Measurements from ENCODE around the gene C4B. TPM values are rescaled to one million over a fixed set of nuclear protein-coding genes. Genes with fewer than 3 reads are reported as not detected.

The C4B gene
- total RNA-seq, 2 experiments from 2014 or later, result 3.0 to 4.0 TPM

- peaks cover 34% of the 10 kb centered on the region for H3K4me1 Mint-ChIP-seq (ENCODE audit: low read depth)
- peaks cover 48% of the 10 kb centered on the region for H3K36me3 ChIP-seq (ENCODE audit: insufficient read depth, low read length)
- peak overlapping the region; percentile 100 for H3K4me3 Mint-ChIP-seq
- H3K27ac ChIP-seq (ENCODE audit: low read depth in 1 of 2, low read length in 2 of 2), result peak overlapping the region; percentile 99 to 100
- peaks cover 32% of the 10 kb centered on the region for H3K4me1 ChIP-seq (ENCODE audit: insufficient read depth, low read length)
- TF ChIP-seq, protein P1, sequence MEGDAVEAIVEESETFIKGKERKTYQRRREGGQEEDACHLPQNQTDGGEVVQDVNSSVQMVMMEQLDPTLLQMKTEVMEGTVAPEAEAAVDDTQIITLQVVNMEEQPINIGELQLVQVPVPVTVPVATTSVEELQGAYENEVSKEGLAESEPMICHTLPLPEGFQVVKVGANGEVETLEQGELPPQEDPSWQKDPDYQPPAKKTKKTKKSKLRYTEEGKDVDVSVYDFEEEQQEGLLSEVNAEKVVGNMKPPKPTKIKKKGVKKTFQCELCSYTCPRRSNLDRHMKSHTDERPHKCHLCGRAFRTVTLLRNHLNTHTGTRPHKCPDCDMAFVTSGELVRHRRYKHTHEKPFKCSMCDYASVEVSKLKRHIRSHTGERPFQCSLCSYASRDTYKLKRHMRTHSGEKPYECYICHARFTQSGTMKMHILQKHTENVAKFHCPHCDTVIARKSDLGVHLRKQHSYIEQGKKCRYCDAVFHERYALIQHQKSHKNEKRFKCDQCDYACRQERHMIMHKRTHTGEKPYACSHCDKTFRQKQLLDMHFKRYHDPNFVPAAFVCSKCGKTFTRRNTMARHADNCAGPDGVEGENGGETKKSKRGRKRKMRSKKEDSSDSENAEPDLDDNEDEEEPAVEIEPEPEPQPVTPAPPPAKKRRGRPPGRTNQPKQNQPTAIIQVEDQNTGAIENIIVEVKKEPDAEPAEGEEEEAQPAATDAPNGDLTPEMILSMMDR (IDR thresholded peaks at IDR 0.05), result no peak
- ChIA-PET POLR2A (interaction anchor here (0.5 to 6.7 kb wide), 9 partner anchors 13 to 550 kb away, joined by 3 to 102 read pairs (median 5); partner anchors contain the start of genes DDX39B, EHMT2, GPANK1 and GPSM3), CTCF (interaction anchor here (0.6 kb wide), 1 partner anchor 141 kb away, joined by 4 read pairs; no protein-coding TSS in a partner anchor)
- H3K9me3 ChIP-seq (ENCODE audit: control insufficient read depth in 1 of 2, insufficient read depth in 1 of 2, low read length in 2 of 2), result no peaks in the 10 kb centered on the region
- intact Hi-C loops (cut with DNase I, micrococcal nuclease), result loop anchor here in 1 of 2 experiments (1.0 to 10.0 kb wide), 3 partner anchors 11 to 816 kb away; partner anchors contain the start of genes AGPAT1, CCHCR1, RNF5 and SKIC2
- DNase-seq (peak in 2 of 14 experiments; percentile 27 to 44), ATAC-seq (ENCODE audit: poor library complexity) (no peak)
- no peaks in the 10 kb centered on the region for H3K27me3 ChIP-seq (ENCODE audit: control insufficient read depth in 1 of 2, insufficient read depth in 2 of 2, low read length in 2 of 2)
- peak overlapping the region; percentile 100 for H3K27ac Mint-ChIP-seq
- peaks cover 74% of the 10 kb centered on the region for H3K36me3 Mint-ChIP-seq (ENCODE audit: low read depth)
- peak overlapping the region; percentile 84 for H3K4me3 ChIP-seq (ENCODE audit: low read length)
- H3K27me3 Mint-ChIP-seq, result peaks cover 6% of the 10 kb centered on the region
- H3K9me3 Mint-ChIP-seq, result no peaks in the 10 kb centered on the region
Observed at GRCh38 chr6:31970604-31971271, 43.9 kb upstream of the C4B start.

GRCh38 chr6:31971279-31971992 is 43.2 kb upstream of the C4B start:
- Mint-ChIP-seq H3K4me3 (peak overlapping the region; percentile 100), H3K9me3 (no peaks in the 10 kb centered on the region), H3K27me3 (peaks cover 6% of the 10 kb centered on the region), H3K27ac (peak overlapping the region; percentile 100), H3K36me3 (ENCODE audit: low read depth) (peaks cover 67% of the 10 kb centered on the region), H3K4me1 (ENCODE audit: low read depth) (peaks cover 34% of the 10 kb centered on the region)
- Histone ChIP-seq H3K27ac (ENCODE audit: low read depth in 1 of 2, low read length in 2 of 2) (peak overlapping the region; percentile 99 to 100), H3K9me3 (ENCODE audit: control insufficient read depth in 1 of 2, insufficient read depth in 1 of 2, low read length in 2 of 2) (no peaks in the 10 kb centered on the region), H3K4me1 (ENCODE audit: insufficient read depth, low read length) (peaks cover 32% of the 10 kb centered on the region), H3K36me3 (ENCODE audit: insufficient read depth, low read length) (peaks cover 42% of the 10 kb centered on the region), H3K4me3 (ENCODE audit: low read length) (peak overlapping the region; percentile 84), H3K27me3 (ENCODE audit: control insufficient read depth in 1 of 2, insufficient read depth in 2 of 2, low read length in 2 of 2) (no peaks in the 10 kb centered on the region)
- intact Hi-C loops (cut with DNase I, micrococcal nuclease), result loop anchor here in 1 of 2 experiments (1.0 to 10.0 kb wide), 3 partner anchors 12 to 817 kb away; partner anchors contain the start of genes AGPAT1, CCHCR1, RNF5 and SKIC2
- TF ChIP-seq, protein P1 (IDR thresholded peaks at IDR 0.05), result no peak
- ATAC-seq (ENCODE audit: poor library complexity) (no peak), DNase-seq (peak in 2 of 14 experiments; percentile 12 to 25)
- POLR2A ChIA-PET, result interaction anchor here (0.6 to 6.7 kb wide), 25 partner anchors 9 to 1726 kb away, joined by 3 to 102 read pairs (median 4); partner anchors contain the start of genes ATF6B, DDX39B, EHMT2 and GPANK1
- CTCF ChIA-PET, result interaction anchor here (1.0 to 1.5 kb wide), 2 partner anchors 20 to 73 kb away, joined by 4 to 7 read pairs; no protein-coding TSS in a partner anchor
